SK-N-SH (cell line): ENCODE results near the gene IL17D.

Experiments
- CTCF ChIP-seq: fragments of 200-600 bp; sonication (generic); IDR thresholded peaks from 2 replicates; pipeline ENCODE4 v1.6.1; 2017; ENCODE audit warnings: antibody characterized with exemption, mild to moderate bottlenecking, moderate library complexity
- GATA2 ChIP-seq: sonication (generic); formaldehyde crosslinking; IDR thresholded peaks from 2 replicates; pipeline ENCODE4 v1.5.0; 2020; ENCODE audit warnings: mild to moderate bottlenecking, missing genetic modification reagents
- POLR2AphosphoS5 ChIP-seq: IDR thresholded peaks from 2 replicates; pipeline ENCODE4 v1.6.1; 2012; ENCODE audit warnings: low read depth, low read length
- RCOR1 ChIP-seq: fragments of 150-350 bp; IDR thresholded peaks from 2 replicates; pipeline ENCODE4 v1.6.1; 2017; ENCODE audit warnings: antibody characterized with exemption, low read length
- USF2 ChIP-seq: fragments of 150-350 bp; IDR thresholded peaks from 2 replicates; pipeline ENCODE4 v1.6.1; 2017; ENCODE audit warnings: antibody characterized with exemption, low read length, low read depth, borderline replicate concordance

- no peak for TF ChIP-seq GATA2 (CRISPR knock-in tag)
- no peak for TF ChIP-seq CTCF
- no peak for TF ChIP-seq POLR2AphosphoS5
- no peak for TF ChIP-seq RCOR1
- TF ChIP-seq USF2 = no peak
Observed at GRCh38 chr13:20740021-20740420, 36.5 kb downstream of the IL17D start.
